Measurements from ENCODE around the gene STKLD1.

The STKLD1 gene

GRCh38 chr9:133345596-133345995 lies 30.6 kb upstream of the STKLD1 start:
- DNase-seq (ENCODE audit: low read depth, low spot score) = no peak

GRCh38 chr9:133346021-133346785 lies 30.0 kb upstream of the STKLD1 start:
- DNase-seq (ENCODE audit: low read depth, low spot score) = no peak

- no peak for DNase-seq (ENCODE audit: low read depth, low spot score)
Measured at GRCh38 chr9:133347515-133347984, 28.6 kb upstream of the STKLD1 start.

GRCh38 chr9:133347985-133348717 lies 28.0 kb upstream of the STKLD1 start, which contains the start of the genes MED22 and RPL7A:
TSS of gene MED22 (minus strand) at chr9:133348131. CDS start at chr9:133346662, 1,469 bp downstream.
TSS of gene RPL7A (plus strand) at chr9:133348218. CDS start at chr9:133348244, 26 bp downstream.
- peak; percentile 84 for DNase-seq (ENCODE audit: low read depth, low spot score)

DNA sequence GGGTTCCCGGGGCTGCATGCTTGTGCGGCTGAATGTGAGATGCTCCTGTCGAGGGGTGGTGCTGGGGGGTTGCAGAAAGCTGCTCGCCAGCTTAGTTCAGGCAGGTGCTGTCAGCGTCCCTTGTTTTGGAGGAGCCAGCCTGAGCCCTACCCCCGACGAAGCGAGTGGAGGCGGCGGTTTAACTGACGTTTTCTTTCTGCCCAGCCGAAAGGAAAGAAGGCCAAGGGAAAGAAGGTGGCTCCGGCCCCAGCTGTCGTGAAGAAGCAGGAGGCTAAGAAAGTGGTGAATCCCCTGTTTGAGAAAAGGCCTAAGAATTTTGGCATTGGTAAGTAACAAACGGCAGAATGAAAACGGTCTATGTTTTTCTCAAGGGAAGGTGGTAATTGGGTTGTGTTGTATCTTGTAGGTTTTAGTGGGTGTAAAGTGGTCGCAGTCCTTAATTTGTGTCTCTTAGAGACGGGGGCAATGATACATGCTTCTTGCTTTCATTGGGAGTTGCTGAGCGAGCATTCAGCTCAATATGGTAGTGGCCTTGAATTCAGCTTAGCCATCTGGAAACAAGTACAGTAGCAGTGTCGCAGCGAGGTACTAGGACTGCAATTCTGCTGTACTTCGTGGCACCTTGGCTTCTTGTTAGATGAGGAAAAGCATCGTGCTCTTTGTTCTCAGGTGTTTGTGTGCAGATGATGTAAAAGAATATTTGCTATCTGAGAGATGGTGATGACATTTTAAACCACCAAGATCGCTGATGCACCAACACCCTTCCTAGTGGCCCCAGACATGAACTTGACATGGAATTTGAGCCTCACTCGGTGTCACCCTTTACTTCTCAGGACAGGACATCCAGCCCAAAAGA lies 27.2 kb upstream of the STKLD1 start:
- no peak for DNase-seq (ENCODE audit: low read depth, low spot score)

- no peak for DNase-seq (ENCODE audit: low read depth, low spot score)
Measured at GRCh38 chr9:133349965-133350616, 26.1 kb upstream of the STKLD1 start.

DNA sequence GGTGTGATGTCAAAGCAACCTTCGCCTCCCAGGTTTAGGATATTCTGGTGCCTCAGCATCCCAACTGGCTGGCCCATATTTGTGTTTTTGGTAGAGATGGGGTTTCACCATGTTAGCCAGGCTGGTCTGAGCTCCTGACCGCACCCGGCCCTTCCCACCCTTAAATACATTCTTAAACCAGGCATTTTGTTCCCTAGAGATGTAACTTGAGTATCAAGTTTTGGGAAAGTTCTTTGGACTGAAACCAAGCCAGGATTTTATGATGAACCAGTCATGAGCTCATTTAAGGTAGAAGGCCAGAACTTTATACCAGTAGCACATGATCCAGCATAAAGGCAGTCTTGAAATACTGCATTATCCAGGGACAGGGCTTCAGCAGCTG lies 24.6 kb upstream of the STKLD1 start:
- DNase-seq (ENCODE audit: low read depth, low spot score) = no peak

DNA sequence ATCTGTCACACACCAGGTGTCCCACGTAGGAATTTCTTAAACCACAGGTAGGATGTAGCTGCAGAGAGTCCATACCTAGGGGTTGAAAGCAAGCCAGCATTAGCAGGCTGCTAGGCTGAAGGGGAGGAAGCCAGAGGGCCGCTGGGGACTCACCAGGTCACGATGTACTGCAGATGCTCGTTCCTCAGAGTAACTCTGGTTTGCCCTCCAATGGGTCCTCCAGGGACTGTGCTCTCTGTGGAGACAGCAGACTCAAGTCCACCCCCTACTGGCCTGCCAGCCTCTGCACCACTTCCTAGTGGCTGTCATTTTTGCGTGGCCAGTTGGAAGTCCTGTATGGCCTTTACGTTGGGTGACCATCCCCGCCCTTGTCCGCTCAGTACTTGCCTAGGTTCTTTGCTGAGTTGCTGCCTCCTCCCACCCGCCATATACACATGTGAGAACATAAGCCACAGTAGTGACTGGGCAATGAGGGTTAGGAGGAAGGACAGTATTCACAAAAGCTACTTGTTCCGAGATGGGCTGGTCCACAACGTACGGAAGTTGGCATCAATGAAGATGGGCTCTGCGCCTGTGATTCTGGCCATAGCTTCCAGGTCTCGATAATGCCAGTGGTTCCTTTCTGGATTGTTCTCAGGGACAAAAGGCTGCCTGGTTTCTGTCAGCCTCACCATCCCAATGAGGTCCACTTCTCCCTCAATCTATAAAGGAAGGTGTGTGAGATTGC lies 24.1 kb upstream of the STKLD1 start:
- DNase-seq (ENCODE audit: low read depth, low spot score) = no peak

DNA sequence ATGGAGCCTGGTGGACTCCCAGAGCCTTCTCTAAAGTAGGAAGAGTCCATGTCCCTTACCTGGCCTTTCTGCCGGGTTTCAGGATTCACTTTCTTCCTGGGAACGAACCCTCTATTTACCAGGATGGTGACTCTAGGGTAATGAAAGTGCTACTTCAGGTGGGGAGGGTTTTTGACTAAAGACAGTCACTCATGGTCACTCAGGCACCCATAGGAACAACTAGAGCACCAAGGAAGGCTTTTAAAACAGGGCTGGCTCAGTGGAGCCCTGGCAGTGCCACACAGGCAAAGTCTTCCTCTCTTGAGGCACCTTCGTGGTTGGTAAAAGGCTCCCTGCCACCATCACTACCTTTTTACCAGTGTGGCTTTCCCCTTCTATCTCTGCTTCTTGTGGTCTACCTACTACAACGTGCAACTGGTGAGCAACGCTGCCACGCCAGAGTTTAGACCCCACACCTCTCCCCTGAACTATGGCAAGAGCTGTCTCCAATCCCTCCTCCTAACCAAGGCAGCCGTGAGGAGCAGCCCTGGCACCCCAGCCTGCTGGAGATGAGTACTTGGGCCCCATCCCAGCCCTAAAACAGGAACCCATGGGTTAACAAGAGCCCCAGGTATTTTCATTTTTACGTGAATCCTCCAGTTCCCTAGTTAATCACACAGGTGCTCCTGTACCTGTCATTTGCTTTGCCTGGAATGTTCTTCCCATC lies 23.4 kb upstream of the STKLD1 start:
- DNase-seq (ENCODE audit: low read depth, low spot score) = no peak

DNA sequence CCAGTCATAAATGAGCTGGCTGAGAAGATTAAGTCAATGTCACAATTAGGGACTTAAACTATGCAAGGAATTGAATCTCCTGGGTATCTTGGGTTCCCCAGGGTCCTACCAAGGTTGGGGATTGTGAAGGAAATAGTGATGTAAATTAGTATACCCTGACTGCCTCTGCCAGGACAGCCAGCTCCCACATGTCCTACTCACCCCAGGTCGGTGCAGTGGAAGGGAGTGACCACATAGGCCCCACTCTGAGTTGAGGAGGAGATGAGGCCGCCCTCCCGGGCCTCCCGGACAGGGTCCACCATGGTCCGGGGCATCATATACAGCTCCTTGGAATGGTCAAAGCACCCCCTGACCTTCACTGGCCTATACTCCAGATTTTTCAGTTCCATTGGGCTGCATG lies 22.6 kb upstream of the STKLD1 start:
- DNase-seq (ENCODE audit: low read depth, low spot score) = no peak

GRCh38 chr9:133354766-133355165 lies 21.4 kb upstream of the STKLD1 start:
- DNase-seq (ENCODE audit: low read depth, low spot score) = no peak

DNA sequence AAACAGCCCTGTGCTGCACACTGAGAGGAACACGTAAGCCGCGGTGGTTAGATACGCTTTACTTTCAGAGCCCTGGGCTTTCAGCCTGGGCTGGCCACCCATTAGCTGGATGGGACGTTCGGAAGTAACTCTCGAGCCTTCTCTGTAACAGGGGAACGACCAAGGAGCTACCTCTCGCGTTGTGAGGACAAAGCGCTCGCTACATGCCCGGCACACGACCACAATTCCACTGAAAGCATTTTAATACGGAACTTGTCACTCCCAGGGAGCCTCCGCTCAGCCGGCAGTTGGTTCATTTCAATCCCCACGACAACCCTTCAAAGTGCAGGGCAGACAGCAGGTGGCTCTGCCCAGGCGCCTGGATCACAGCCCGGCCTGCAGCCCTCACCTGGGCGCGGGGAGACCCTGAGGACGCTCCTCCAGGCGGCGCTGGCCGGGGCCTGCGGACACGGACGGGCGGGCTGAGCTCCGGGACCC lies 20.2 kb upstream of the STKLD1 start:
- DNase-seq (ENCODE audit: low read depth, low spot score) = no peak

- no peak for DNase-seq (ENCODE audit: low read depth, low spot score)
Measured at GRCh38 chr9:133356391-133357091, 19.6 kb upstream of the STKLD1 start, which contains the start of the genes SURF1 and SURF2. TSS of gene SURF1 (minus strand) at chr9:133356487. CDS start at chr9:133356453, 34 bp downstream. TSS of gene SURF2 (plus strand) at chr9:133356550. CDS start at chr9:133356593, 43 bp downstream.

- DNase-seq (ENCODE audit: low read depth, low spot score) = no peak
Measured at GRCh38 chr9:133357656-133358055, 18.5 kb upstream of the STKLD1 start.

GRCh38 chr9:133359399-133360175 lies 16.6 kb upstream of the STKLD1 start:
- no peak for DNase-seq (ENCODE audit: low read depth, low spot score)

- DNase-seq (ENCODE audit: low read depth, low spot score) = no peak
Measured at GRCh38 chr9:133360400-133361393, 15.5 kb upstream of the STKLD1 start.

DNA sequence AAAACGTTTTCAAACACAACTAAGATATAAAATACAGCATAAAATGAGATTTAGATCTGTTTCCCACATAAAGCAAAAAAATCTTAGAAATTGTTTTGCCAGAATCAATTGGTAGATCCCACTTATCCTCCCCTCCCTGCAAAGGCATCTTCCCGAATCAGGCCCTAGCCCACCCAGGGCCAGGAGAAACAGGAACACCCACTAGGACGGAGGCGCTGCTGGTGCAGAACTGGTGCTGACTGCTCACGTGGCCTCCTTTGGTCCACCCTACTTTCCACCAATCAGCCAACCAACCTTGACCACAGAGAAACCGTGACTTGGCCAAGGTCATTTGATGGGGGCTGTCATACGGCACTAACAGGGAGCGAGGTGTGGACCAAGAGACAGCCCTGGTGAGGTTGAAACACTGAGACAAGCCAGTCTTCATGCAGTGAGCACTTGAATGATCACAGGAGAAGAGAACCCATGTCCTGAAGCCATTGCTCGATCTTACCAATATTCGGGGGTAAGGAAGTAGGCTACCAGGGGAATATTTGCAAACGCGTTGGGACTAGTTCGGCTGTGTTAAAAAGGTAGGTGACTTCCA lies 14.6 kb upstream of the STKLD1 start:
- no peak for DNase-seq (ENCODE audit: low read depth, low spot score)

Data from iPS DF 19.7 (cell line).